ENCODE measurements around the gene DAB2IP. TPM values are rescaled to one million over a fixed set of nuclear protein-coding genes. Genes with fewer than 3 reads are reported as not detected.
"Not testable (repeated sequence)": the region's sequence is repeated elsewhere in the genome, so short reads cannot be mapped to it uniquely, and the experiment has no call there.

The DAB2IP gene
- total RNA-seq, 1 experiment from 2014 or later, result 56.3 TPM

GRCh38 chr9:121643473-121643872 lies 8.0 kb upstream of the DAB2IP start:
- no peak for TF ChIP-seq CTCF (IDR thresholded peaks at IDR 0.05; ENCODE audit: unreplicated experiment)
- CTCF ChIA-PET, result no interaction called here
- H3K27ac Mint-ChIP-seq (ENCODE audit: unreplicated experiment), result no peak overlapping the region
- intact Hi-C loops (cut with micrococcal nuclease; ENCODE audit: unreplicated experiment), result no loop called here
- H3K9me3 Mint-ChIP-seq (ENCODE audit: low read depth, unreplicated experiment), result no peaks in the 10 kb centered on the region
- peaks cover 3% of the 10 kb centered on the region for H3K4me1 Mint-ChIP-seq (ENCODE audit: low read depth, unreplicated experiment)
- no peaks in the 10 kb centered on the region for H3K27me3 Mint-ChIP-seq (ENCODE audit: unreplicated experiment)
- no peak for DNase-seq
- no peaks in the 10 kb centered on the region for H3K36me3 Mint-ChIP-seq (ENCODE audit: insufficient read depth, unreplicated experiment)
- BruUV-seq (replicated peaks), result no TSS peak
- no peak overlapping the region for H3K4me3 Mint-ChIP-seq (ENCODE audit: low read depth, unreplicated experiment)

- H3K27me3 Mint-ChIP-seq (ENCODE audit: unreplicated experiment); intact Hi-C loops (cut with micrococcal nuclease; ENCODE audit: unreplicated experiment); H3K36me3 Mint-ChIP-seq (ENCODE audit: insufficient read depth, unreplicated experiment); CTCF ChIA-PET; H3K4me1 Mint-ChIP-seq (ENCODE audit: low read depth, unreplicated experiment); H3K27ac Mint-ChIP-seq (ENCODE audit: unreplicated experiment); H3K9me3 Mint-ChIP-seq (ENCODE audit: low read depth, unreplicated experiment); BruUV-seq (replicated peaks); DNase-seq; H3K4me3 Mint-ChIP-seq (ENCODE audit: low read depth, unreplicated experiment): not testable (repeated sequence)
Observed at GRCh38 chr9:121644040-121644439, 7.4 kb upstream of the DAB2IP start.

- H3K27ac Mint-ChIP-seq (ENCODE audit: unreplicated experiment), result no peak overlapping the region
- no TSS peak for BruUV-seq (replicated peaks)
- no peak for TF ChIP-seq CTCF (IDR thresholded peaks at IDR 0.05; ENCODE audit: unreplicated experiment)
- H3K9me3 Mint-ChIP-seq (ENCODE audit: low read depth, unreplicated experiment), result no peaks in the 10 kb centered on the region
- H3K4me1 Mint-ChIP-seq (ENCODE audit: low read depth, unreplicated experiment), result peaks cover 2% of the 10 kb centered on the region
- no peak for DNase-seq
- CTCF ChIA-PET, result no interaction called here
- intact Hi-C loops (cut with micrococcal nuclease; ENCODE audit: unreplicated experiment), result no loop called here
- no peaks in the 10 kb centered on the region for H3K27me3 Mint-ChIP-seq (ENCODE audit: unreplicated experiment)
- no peaks in the 10 kb centered on the region for H3K36me3 Mint-ChIP-seq (ENCODE audit: insufficient read depth, unreplicated experiment)
- no peak overlapping the region for H3K4me3 Mint-ChIP-seq (ENCODE audit: low read depth, unreplicated experiment)
Observed at GRCh38 chr9:121645003-121645402, 6.4 kb upstream of the DAB2IP start.

GRCh38 chr9:121645853-121646807 lies 5.3 kb upstream of the DAB2IP start:
- CTCF ChIA-PET, result interaction anchor here (0.5 kb wide), 1 partner anchor 1087 kb away, joined by 3 read pairs; no protein-coding TSS in a partner anchor
- H3K9me3 Mint-ChIP-seq (ENCODE audit: low read depth, unreplicated experiment), result no peaks in the 10 kb centered on the region
- H3K27me3 Mint-ChIP-seq (ENCODE audit: unreplicated experiment), result no peaks in the 10 kb centered on the region
- H3K4me1 Mint-ChIP-seq (ENCODE audit: low read depth, unreplicated experiment), result peaks cover 12% of the 10 kb centered on the region
- TF ChIP-seq CTCF (IDR thresholded peaks at IDR 0.05; ENCODE audit: unreplicated experiment), result no peak
- intact Hi-C loops (cut with micrococcal nuclease; ENCODE audit: unreplicated experiment), result no loop called here
- H3K27ac Mint-ChIP-seq (ENCODE audit: unreplicated experiment), result no peak overlapping the region
- H3K4me3 Mint-ChIP-seq (ENCODE audit: low read depth, unreplicated experiment), result no peak overlapping the region
- DNase-seq, result no peak
- no TSS peak for BruUV-seq (replicated peaks)
- H3K36me3 Mint-ChIP-seq (ENCODE audit: insufficient read depth, unreplicated experiment), result peaks cover 8% of the 10 kb centered on the region

GRCh38 chr9:121646992-121647391 lies 4.4 kb upstream of the DAB2IP start:
- CTCF ChIA-PET, result interaction anchor here (0.5 kb wide), 1 partner anchor 1086 kb away, joined by 3 read pairs; no protein-coding TSS in a partner anchor
- TF ChIP-seq CTCF (IDR thresholded peaks at IDR 0.05; ENCODE audit: unreplicated experiment), result no peak
- intact Hi-C loops (cut with micrococcal nuclease; ENCODE audit: unreplicated experiment), result no loop called here

More at GRCh38 chr9:121646992-121647391, 4.4 kb upstream of the DAB2IP start:
- H3K4me1 Mint-ChIP-seq (ENCODE audit: low read depth, unreplicated experiment), result peaks cover 12% of the 10 kb centered on the region
- H3K27ac Mint-ChIP-seq (ENCODE audit: unreplicated experiment), result no peak overlapping the region
- H3K9me3 Mint-ChIP-seq (ENCODE audit: low read depth, unreplicated experiment), result no peaks in the 10 kb centered on the region
- H3K27me3 Mint-ChIP-seq (ENCODE audit: unreplicated experiment), result no peaks in the 10 kb centered on the region
- no peak for DNase-seq
- peaks cover 11% of the 10 kb centered on the region for H3K36me3 Mint-ChIP-seq (ENCODE audit: insufficient read depth, unreplicated experiment)
- BruUV-seq (replicated peaks), result no TSS peak
- H3K4me3 Mint-ChIP-seq (ENCODE audit: low read depth, unreplicated experiment), result no peak overlapping the region

All from Calu3 (cell line).